Measurements from ENCODE around the gene SCUBE1.

DNA sequence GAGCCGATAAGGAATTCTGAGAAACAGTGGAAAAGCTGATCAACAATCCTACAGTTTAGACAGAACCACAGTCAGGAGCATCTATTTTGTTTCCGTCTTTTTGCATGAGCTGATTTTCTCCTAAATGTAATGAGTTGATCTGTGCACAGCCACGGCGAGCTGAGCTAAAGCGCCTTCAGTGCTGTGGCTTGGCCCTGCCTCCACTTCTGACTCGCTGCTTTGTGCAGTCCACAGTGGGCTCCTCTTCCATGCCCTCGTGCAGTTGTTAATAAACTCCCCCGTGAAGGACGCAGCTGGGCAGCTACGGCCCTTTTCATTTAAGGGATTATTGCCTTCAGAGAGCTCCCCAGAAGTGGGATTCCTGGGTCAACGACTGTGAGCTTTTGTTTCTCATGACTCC lies 39.4 kb downstream of the SCUBE1 start:
- TF ChIP-seq, protein P1, sequence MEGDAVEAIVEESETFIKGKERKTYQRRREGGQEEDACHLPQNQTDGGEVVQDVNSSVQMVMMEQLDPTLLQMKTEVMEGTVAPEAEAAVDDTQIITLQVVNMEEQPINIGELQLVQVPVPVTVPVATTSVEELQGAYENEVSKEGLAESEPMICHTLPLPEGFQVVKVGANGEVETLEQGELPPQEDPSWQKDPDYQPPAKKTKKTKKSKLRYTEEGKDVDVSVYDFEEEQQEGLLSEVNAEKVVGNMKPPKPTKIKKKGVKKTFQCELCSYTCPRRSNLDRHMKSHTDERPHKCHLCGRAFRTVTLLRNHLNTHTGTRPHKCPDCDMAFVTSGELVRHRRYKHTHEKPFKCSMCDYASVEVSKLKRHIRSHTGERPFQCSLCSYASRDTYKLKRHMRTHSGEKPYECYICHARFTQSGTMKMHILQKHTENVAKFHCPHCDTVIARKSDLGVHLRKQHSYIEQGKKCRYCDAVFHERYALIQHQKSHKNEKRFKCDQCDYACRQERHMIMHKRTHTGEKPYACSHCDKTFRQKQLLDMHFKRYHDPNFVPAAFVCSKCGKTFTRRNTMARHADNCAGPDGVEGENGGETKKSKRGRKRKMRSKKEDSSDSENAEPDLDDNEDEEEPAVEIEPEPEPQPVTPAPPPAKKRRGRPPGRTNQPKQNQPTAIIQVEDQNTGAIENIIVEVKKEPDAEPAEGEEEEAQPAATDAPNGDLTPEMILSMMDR (IDR thresholded peaks at IDR 0.05): no peak
- no peak for TF ChIP-seq EP300 (IDR thresholded peaks at IDR 0.05)
